ENCODE data around the gene LZTR1.
A peak's percentile ranks its signal among the peaks of the same experiment; 100 is the strongest.
"Not testable (repeated sequence)": the region's sequence is repeated elsewhere in the genome, so short reads cannot be mapped to it uniquely, and the experiment has no call there.

LZTR1 gene

DNA sequence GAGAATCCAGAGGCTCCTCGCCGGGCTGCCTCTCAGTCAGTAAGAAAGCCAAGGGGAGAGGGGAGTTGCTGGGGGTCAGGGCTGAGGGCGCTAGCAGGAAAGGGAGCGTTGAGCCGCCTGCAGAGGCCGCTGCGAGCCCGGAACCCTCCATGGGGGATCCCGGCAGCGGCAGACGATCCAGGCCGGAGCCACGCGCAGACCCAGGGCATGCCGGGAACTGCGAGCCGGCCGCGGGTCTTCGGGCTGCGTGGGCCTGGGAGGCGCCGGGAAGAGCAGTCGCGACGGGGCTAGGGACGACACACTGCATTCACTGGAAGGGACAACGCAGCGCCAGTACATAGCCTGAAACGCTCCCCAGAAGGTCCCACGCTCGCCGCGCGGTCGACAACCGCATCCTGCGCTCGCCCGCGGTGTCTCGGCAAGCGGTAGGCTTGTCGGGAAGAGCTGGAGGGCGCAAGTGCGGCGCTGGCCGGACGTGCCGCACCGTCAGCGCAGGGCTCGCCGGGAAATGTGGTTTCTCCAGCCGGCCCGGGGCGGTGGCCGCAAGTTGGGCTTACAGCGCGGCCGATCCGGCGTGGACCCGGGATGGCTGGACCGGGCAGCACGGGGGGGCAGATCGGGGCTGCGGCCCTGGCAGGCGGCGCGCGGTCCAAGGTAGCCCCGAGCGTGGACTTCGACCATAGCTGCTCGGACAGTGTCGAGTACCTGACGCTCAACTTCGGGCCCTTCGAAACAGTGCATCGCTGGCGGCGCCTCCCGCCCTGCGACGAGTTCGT, at the start of gene LZTR1:
Gene LZTR1, plus strand, starts transcription at position 511 of the 776 bp plus-strand sequence. Its CDS starts 75 bp downstream, at position 586.
- H3K9me3 Mint-ChIP-seq: peaks cover 4% of the 10 kb centered on the region

GRCh38 chr22:20933910-20934309, 48.2 kb upstream of the LZTR1 start:
- Mint-ChIP-seq H3K9me3 (no peaks in the 10 kb centered on the region), H3K27ac (no peak overlapping the region), H3K4me1 (ENCODE audit: low read depth) (peaks cover 68% of the 10 kb centered on the region), H3K4me3 (no peak overlapping the region), H3K27me3 (no peaks in the 10 kb centered on the region), H3K36me3 (ENCODE audit: low read depth) (peaks cover 63% of the 10 kb centered on the region)

More for the DNA sequence above, at the start of gene LZTR1:
- H3K4me3 Mint-ChIP-seq: peak within 1 kb of the TSS; percentile 99
- H3K36me3 Mint-ChIP-seq (ENCODE audit: low read depth): peaks cover 20% of the 10 kb centered on the region
- H3K4me1 Mint-ChIP-seq (ENCODE audit: low read depth): peaks cover 46% of the 10 kb centered on the region
- peak within 1 kb of the TSS; percentile 94 for H3K27ac Mint-ChIP-seq
- H3K27me3 Mint-ChIP-seq: peaks cover 4% of the 10 kb centered on the region

DNA sequence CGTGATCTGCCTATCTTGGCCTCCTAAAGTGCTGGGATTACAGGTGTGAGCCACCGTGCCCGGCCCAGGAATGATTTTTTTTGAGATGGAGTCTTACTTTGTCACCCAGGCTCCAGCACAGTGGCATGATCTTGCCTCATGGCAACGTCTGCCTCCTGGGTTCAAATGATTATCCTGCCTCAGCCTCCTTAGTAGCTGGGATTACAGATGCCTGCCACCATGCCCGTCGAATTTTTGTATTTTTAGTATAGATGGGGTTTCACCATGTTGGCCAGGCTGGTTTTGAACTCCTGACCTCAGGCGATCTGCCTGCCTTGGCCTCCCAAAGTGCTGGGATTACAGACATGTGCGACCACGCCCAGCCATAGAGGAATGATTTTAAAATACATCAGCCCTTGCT, 47.0 kb upstream of the LZTR1 start:
- peaks cover 73% of the 10 kb centered on the region for H3K4me1 Mint-ChIP-seq (ENCODE audit: low read depth)
- H3K36me3 Mint-ChIP-seq (ENCODE audit: low read depth): peaks cover 65% of the 10 kb centered on the region
- H3K4me3 Mint-ChIP-seq, H3K27me3 Mint-ChIP-seq, H3K9me3 Mint-ChIP-seq, H3K27ac Mint-ChIP-seq: not testable (repeated sequence)

DNA sequence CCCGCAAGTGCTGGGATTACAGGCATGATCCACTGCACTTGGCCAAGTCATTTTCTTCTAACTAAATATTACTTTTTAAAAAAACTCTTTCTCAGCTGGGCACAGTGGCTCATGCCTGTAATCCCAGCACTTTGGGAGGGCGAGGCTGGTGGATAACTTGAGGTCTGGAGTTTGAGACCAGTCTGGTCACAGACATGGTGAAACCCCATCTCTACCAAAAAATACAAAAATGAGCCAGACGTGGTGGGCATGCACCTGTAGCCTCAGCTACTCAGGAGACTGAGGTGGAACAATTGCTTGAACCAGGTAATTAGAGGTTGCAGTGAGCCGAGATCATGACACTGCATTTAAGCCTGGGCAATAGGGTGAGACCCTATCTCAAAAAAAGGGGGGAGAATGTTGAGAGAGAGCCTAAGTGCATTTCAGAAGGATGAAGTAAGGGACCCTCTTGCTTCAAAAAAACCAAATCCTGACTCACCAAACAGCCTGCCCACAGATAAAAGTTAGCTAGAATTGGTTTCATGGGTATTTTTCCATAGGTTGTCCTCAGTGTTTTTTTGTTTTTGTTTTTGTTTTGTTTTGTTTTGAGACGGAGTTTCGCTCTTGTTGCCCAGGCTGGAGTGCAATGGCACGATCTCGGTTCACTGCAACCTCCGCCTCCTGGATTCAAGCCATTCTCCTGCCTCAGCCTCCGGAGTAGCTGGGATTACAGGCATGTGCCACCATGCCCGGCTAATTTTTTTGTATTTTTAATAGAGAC, 46.1 kb upstream of the LZTR1 start:
- H3K4me3 Mint-ChIP-seq, H3K27me3 Mint-ChIP-seq, H3K9me3 Mint-ChIP-seq: not testable (repeated sequence)
- H3K27ac Mint-ChIP-seq: peak overlapping the region; percentile 55
- peaks cover 76% of the 10 kb centered on the region for H3K4me1 Mint-ChIP-seq (ENCODE audit: low read depth)
- peaks cover 73% of the 10 kb centered on the region for H3K36me3 Mint-ChIP-seq (ENCODE audit: low read depth)

- H3K27ac Mint-ChIP-seq: peak overlapping the region; percentile 31
- no peaks in the 10 kb centered on the region for H3K27me3 Mint-ChIP-seq
- peaks cover 81% of the 10 kb centered on the region for H3K36me3 Mint-ChIP-seq (ENCODE audit: low read depth)
- no peaks in the 10 kb centered on the region for H3K9me3 Mint-ChIP-seq
- peaks cover 78% of the 10 kb centered on the region for H3K4me1 Mint-ChIP-seq (ENCODE audit: low read depth)
- H3K4me3 Mint-ChIP-seq: peak overlapping the region; percentile 19
These were observed 44.9 kb upstream of the LZTR1 start for GRCh38 chr22:20937031-20937793.

- H3K36me3 Mint-ChIP-seq (ENCODE audit: low read depth): peaks cover 83% of the 10 kb centered on the region
- H3K9me3 Mint-ChIP-seq: no peaks in the 10 kb centered on the region
- no peaks in the 10 kb centered on the region for H3K27me3 Mint-ChIP-seq
- no peak overlapping the region for H3K27ac Mint-ChIP-seq
- peaks cover 84% of the 10 kb centered on the region for H3K4me1 Mint-ChIP-seq (ENCODE audit: low read depth)
- H3K4me3 Mint-ChIP-seq: no peak overlapping the region
These were observed 44.1 kb upstream of the LZTR1 start for GRCh38 chr22:20937794-20938671.

DNA sequence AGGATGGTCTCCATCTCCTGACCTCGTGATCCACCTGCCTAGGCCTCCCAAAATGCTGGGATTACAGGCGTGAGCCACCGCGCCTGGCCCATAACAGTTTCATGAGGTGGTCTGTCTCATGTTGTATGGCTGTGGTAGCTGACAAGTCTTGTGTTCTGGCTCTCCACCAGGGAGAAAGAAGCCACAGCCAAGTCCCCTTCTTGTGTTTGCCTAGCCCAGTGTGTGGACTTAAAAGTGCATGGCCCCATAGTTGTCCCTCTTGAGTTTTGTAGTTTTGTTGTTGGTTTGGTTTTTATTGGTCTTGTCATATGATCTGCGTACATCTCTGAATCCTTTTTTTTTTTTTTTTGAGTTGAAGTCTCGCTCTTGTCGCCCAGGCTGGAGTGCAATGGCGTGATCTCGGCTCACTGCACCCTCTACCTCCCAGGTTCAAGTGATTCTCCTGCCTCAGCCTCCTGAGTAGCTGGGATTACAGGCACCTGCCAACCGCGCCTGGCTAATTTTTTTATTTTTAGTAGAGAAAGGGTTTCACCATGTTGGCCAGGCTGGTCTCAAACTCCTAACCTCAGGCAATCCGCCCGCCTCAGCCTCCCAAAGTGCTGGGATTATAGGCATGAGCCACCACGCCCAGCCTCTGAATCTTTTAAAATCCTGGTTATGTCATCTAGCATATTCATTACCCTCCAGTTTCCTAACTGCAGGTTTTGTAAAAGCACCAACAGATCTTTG, 42.5 kb upstream of the LZTR1 start:
- not testable (repeated sequence) for H3K27me3 Mint-ChIP-seq, H3K9me3 Mint-ChIP-seq, H3K27ac Mint-ChIP-seq, H3K4me3 Mint-ChIP-seq
- H3K4me1 Mint-ChIP-seq (ENCODE audit: low read depth): peaks cover 83% of the 10 kb centered on the region
- H3K36me3 Mint-ChIP-seq (ENCODE audit: low read depth): peaks cover 80% of the 10 kb centered on the region

DNA sequence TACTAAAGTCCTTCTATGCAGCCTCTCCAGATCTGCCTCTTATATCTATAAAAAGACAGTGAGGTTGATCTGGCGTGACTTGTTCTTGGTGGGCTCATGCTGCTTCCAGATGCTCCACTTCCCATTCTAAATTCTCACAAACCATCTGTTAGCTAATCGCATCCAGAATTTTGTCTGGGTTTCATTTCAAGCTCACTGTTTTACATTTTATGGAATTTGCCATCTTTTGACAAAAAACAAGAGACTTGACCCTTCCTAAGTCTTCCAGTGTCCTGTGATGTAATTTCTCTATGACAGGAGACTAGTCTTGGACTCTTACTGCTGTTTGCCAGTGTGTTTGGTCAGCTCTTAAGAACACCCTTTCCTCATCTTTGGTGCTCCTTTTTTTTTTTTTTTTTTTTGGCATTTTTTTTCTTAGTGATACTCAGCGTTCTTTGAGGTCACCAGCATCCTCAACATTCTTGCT, 41.9 kb upstream of the LZTR1 start:
- peaks cover 81% of the 10 kb centered on the region for H3K4me1 Mint-ChIP-seq (ENCODE audit: low read depth)
- H3K36me3 Mint-ChIP-seq (ENCODE audit: low read depth): peaks cover 76% of the 10 kb centered on the region
- no peaks in the 10 kb centered on the region for H3K27me3 Mint-ChIP-seq
- H3K9me3 Mint-ChIP-seq: no peaks in the 10 kb centered on the region
- H3K27ac Mint-ChIP-seq: no peak overlapping the region
- H3K4me3 Mint-ChIP-seq: no peak overlapping the region

DNA sequence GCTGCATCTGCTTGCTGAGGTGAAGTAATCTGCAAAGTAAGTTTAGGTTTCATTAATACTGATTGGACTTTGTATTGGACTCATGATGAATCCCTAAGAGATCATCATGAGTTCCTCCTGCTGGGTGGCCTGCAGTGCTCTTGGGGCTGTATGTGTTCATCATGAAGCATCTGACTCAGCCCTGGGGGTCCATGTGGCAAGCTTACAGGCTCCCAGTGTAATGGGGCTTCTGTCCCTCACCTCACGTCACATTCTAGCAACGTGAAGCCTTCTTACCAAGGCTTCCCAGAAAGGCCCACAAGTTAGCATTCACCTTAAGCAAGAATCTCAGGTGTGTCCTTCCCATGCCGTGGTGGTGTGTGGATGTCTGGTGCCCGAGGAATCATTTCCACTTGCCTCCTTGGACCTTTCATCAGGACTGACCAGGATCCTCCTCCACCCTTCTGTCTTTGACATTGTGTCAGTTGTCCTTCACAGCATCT, 41.2 kb upstream of the LZTR1 start:
- Mint-ChIP-seq H3K9me3 (no peaks in the 10 kb centered on the region), H3K27me3 (no peaks in the 10 kb centered on the region), H3K4me1 (ENCODE audit: low read depth) (peaks cover 83% of the 10 kb centered on the region), H3K4me3 (no peak overlapping the region), H3K36me3 (ENCODE audit: low read depth) (peaks cover 80% of the 10 kb centered on the region), H3K27ac (no peak overlapping the region)

DNA sequence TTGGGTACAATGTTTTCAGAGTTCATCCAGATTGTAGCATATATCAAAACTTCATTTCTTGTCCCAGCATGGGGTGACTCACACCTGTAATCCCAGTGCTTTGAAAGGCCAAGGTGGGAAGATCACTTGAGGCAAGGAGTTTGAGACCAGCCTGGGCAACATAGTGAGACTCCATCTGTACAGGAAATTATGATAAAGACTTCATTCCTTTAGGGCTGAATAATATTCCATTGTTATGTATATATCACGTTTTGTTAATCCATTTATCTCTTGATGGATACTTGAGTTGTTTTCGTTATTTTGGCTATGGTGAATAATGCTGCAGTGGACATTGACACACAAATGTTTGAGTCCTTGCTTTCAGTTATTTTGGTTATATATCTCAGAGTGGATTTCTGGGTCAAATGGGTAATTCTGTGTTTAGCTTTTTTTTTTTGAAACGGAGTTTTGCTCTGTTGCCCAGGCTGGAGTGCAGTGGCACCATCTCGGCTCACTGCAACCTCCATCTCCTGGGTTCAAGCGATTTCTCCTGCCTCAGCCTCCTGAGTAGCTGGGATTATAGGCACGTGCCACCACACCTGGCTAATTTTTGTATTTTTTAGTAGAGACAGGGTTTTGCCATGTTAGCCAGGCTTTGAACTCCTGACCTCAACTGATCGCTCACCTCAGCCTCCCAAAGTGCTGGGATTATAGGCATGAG, 39.7 kb upstream of the LZTR1 start:
- not testable (repeated sequence) for H3K4me3 Mint-ChIP-seq, H3K27ac Mint-ChIP-seq, H3K27me3 Mint-ChIP-seq, H3K9me3 Mint-ChIP-seq
- Mint-ChIP-seq H3K4me1 (ENCODE audit: low read depth) (peaks cover 84% of the 10 kb centered on the region), H3K36me3 (ENCODE audit: low read depth) (peaks cover 72% of the 10 kb centered on the region)

GRCh38 chr22:20943104-20943933, 38.8 kb upstream of the LZTR1 start:
- no peak overlapping the region for H3K4me3 Mint-ChIP-seq
- H3K27me3 Mint-ChIP-seq: no peaks in the 10 kb centered on the region
- H3K36me3 Mint-ChIP-seq (ENCODE audit: low read depth): peaks cover 69% of the 10 kb centered on the region
- H3K27ac Mint-ChIP-seq: no peak overlapping the region
- no peaks in the 10 kb centered on the region for H3K9me3 Mint-ChIP-seq
- peaks cover 82% of the 10 kb centered on the region for H3K4me1 Mint-ChIP-seq (ENCODE audit: low read depth)

DNA sequence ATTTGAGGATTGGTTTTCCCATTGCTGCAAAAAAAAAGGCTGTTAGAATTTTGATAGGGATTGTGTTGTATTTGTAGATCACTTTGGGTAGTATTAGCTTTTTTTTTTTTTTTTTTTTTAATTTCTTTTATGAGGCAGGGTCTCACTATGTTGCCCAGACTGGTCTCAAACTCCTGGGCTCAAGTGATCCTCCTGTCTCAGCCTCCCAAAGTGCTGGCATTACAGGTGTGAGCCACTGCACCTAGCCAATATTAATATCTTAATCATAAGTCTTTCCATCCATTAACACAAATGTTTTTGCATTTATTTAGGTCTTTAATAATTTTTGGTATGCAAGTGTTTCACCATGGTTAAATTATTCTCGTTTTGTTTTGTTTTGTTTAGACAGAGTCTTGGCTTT, 38.1 kb upstream of the LZTR1 start:
- H3K9me3 Mint-ChIP-seq: no peaks in the 10 kb centered on the region
- no peaks in the 10 kb centered on the region for H3K27me3 Mint-ChIP-seq
- peaks cover 62% of the 10 kb centered on the region for H3K36me3 Mint-ChIP-seq (ENCODE audit: low read depth)
- no peak overlapping the region for H3K27ac Mint-ChIP-seq
- H3K4me1 Mint-ChIP-seq (ENCODE audit: low read depth): peaks cover 80% of the 10 kb centered on the region
- no peak overlapping the region for H3K4me3 Mint-ChIP-seq

Measured in stimulated activated naive CD8-positive, alpha-beta T cell treated with anti-CD3 and anti-CD28 coated beads, Interleukin-15, Interleukin-2, amounts not matched to agents 100 ng/mL and 50 ng/mL, for 24 hours (primary cell).